ENCODE measurements around the gene CNFN.

The CNFN gene

GRCh38 chr19:42392165-42392564, 2.1 kb upstream of the CNFN start:
- no peak overlapping the region for H3K9ac ChIP-seq (ENCODE audit: low read length)
- H3K36me3 ChIP-seq (ENCODE audit: control insufficient read depth, insufficient read depth, low read length, severe bottlenecking) = no peaks in the 10 kb centered on the region
- H3K27me3 ChIP-seq (replicated peaks; ENCODE audit: control insufficient read depth, insufficient read depth, low read length) = peaks cover 34% of the 10 kb centered on the region
- H3K4me1 ChIP-seq (ENCODE audit: control insufficient read depth, insufficient read depth, low read length) = peaks cover under 1% of the 10 kb centered on the region
- DNase-seq (ENCODE audit: low read depth) = no peak
- no peak overlapping the region for H3K4me3 ChIP-seq (ENCODE audit: low read length)
- H3K9me3 ChIP-seq (ENCODE audit: control insufficient read depth, low read length) = no peaks in the 10 kb centered on the region

GRCh38 chr19:42388851-42389489, 1.1 kb downstream of the CNFN start:
- no peak for DNase-seq (ENCODE audit: low read depth)
- Histone ChIP-seq H3K36me3 (ENCODE audit: control insufficient read depth, insufficient read depth, low read length, severe bottlenecking) (no peaks in the 10 kb centered on the region), H3K9ac (ENCODE audit: low read length) (no peak overlapping the region), H3K4me1 (ENCODE audit: control insufficient read depth, insufficient read depth, low read length) (no peaks in the 10 kb centered on the region), H3K4me3 (ENCODE audit: low read length) (no peak overlapping the region), H3K9me3 (ENCODE audit: control insufficient read depth, low read length) (no peaks in the 10 kb centered on the region), H3K27me3 (replicated peaks; ENCODE audit: control insufficient read depth, insufficient read depth, low read length) (peaks cover 34% of the 10 kb centered on the region)

GRCh38 chr19:42386974-42387707, 3.0 kb downstream of the CNFN start:
- peak; percentile 64 for DNase-seq (ENCODE audit: low read depth)

GRCh38 chr19:42380155-42380554, 9.9 kb downstream of the CNFN start:
- H3K4me1 ChIP-seq (ENCODE audit: control insufficient read depth, insufficient read depth, low read length) = peaks cover 12% of the 10 kb centered on the region
- DNase-seq (ENCODE audit: low read depth) = no peak
- no peak overlapping the region for H3K9ac ChIP-seq (ENCODE audit: low read length)
- H3K9me3 ChIP-seq (ENCODE audit: control insufficient read depth, low read length) = no peaks in the 10 kb centered on the region
- H3K36me3 ChIP-seq (ENCODE audit: control insufficient read depth, insufficient read depth, low read length, severe bottlenecking) = peaks cover 4% of the 10 kb centered on the region
- H3K27me3 ChIP-seq (replicated peaks; ENCODE audit: control insufficient read depth, insufficient read depth, low read length) = peaks cover 18% of the 10 kb centered on the region
- no peak overlapping the region for H3K4me3 ChIP-seq (ENCODE audit: low read length)

More at GRCh38 chr19:42386974-42387707, 3.0 kb downstream of the CNFN start:
- H3K4me1 ChIP-seq (ENCODE audit: control insufficient read depth, insufficient read depth, low read length) = no peaks in the 10 kb centered on the region
- H3K9me3 ChIP-seq (ENCODE audit: control insufficient read depth, low read length) = no peaks in the 10 kb centered on the region
- peaks cover 26% of the 10 kb centered on the region for H3K27me3 ChIP-seq (replicated peaks; ENCODE audit: control insufficient read depth, insufficient read depth, low read length)
- H3K4me3 ChIP-seq (ENCODE audit: low read length) = peak overlapping the region; percentile 71
- H3K9ac ChIP-seq (ENCODE audit: low read length) = peak overlapping the region; percentile 62
- H3K36me3 ChIP-seq (ENCODE audit: control insufficient read depth, insufficient read depth, low read length, severe bottlenecking) = no peaks in the 10 kb centered on the region

GRCh38 chr19:42378225-42379215, 11.6 kb downstream of the CNFN start:
- Histone ChIP-seq H3K27me3 (replicated peaks; ENCODE audit: control insufficient read depth, insufficient read depth, low read length) (peaks cover 18% of the 10 kb centered on the region), H3K4me1 (ENCODE audit: control insufficient read depth, insufficient read depth, low read length) (peaks cover 12% of the 10 kb centered on the region), H3K4me3 (ENCODE audit: low read length) (no peak overlapping the region), H3K36me3 (ENCODE audit: control insufficient read depth, insufficient read depth, low read length, severe bottlenecking) (peaks cover 10% of the 10 kb centered on the region), H3K9ac (ENCODE audit: low read length) (no peak overlapping the region), H3K9me3 (ENCODE audit: control insufficient read depth, low read length) (no peaks in the 10 kb centered on the region)
- DNase-seq (ENCODE audit: low read depth) = no peak

- H3K4me3 ChIP-seq (ENCODE audit: low read length) = no peak overlapping the region
- no peak for DNase-seq (ENCODE audit: low read depth)
- peaks cover 8% of the 10 kb centered on the region for H3K4me1 ChIP-seq (ENCODE audit: control insufficient read depth, insufficient read depth, low read length)
- no peak overlapping the region for H3K9ac ChIP-seq (ENCODE audit: low read length)
- H3K9me3 ChIP-seq (ENCODE audit: control insufficient read depth, low read length) = no peaks in the 10 kb centered on the region
- peaks cover 11% of the 10 kb centered on the region for H3K27me3 ChIP-seq (replicated peaks; ENCODE audit: control insufficient read depth, insufficient read depth, low read length)
- H3K36me3 ChIP-seq (ENCODE audit: control insufficient read depth, insufficient read depth, low read length, severe bottlenecking) = peaks cover 15% of the 10 kb centered on the region
Observed at GRCh38 chr19:42376177-42376555, 13.9 kb downstream of the CNFN start.

- peaks cover 7% of the 10 kb centered on the region for H3K27me3 ChIP-seq (replicated peaks; ENCODE audit: control insufficient read depth, insufficient read depth, low read length)
- H3K4me1 ChIP-seq (ENCODE audit: control insufficient read depth, insufficient read depth, low read length) = peaks cover 8% of the 10 kb centered on the region
- no peak overlapping the region for H3K9ac ChIP-seq (ENCODE audit: low read length)
- H3K36me3 ChIP-seq (ENCODE audit: control insufficient read depth, insufficient read depth, low read length, severe bottlenecking) = peaks cover 15% of the 10 kb centered on the region
- no peak overlapping the region for H3K4me3 ChIP-seq (ENCODE audit: low read length)
- no peaks in the 10 kb centered on the region for H3K9me3 ChIP-seq (ENCODE audit: control insufficient read depth, low read length)
- no peak for DNase-seq (ENCODE audit: low read depth)
Observed at GRCh38 chr19:42375415-42376176, 14.5 kb downstream of the CNFN start.

GRCh38 chr19:42374826-42375376, 15.2 kb downstream of the CNFN start:
- Histone ChIP-seq H3K27me3 (replicated peaks; ENCODE audit: control insufficient read depth, insufficient read depth, low read length) (no peaks in the 10 kb centered on the region), H3K4me3 (ENCODE audit: low read length) (no peak overlapping the region), H3K36me3 (ENCODE audit: control insufficient read depth, insufficient read depth, low read length, severe bottlenecking) (peaks cover 15% of the 10 kb centered on the region), H3K9me3 (ENCODE audit: control insufficient read depth, low read length) (no peaks in the 10 kb centered on the region), H3K4me1 (ENCODE audit: control insufficient read depth, insufficient read depth, low read length) (peaks cover 8% of the 10 kb centered on the region), H3K9ac (ENCODE audit: low read length) (no peak overlapping the region)
- DNase-seq (ENCODE audit: low read depth) = no peak

GRCh38 chr19:42370626-42371175, 19.4 kb downstream of the CNFN start:
- H3K9ac ChIP-seq (ENCODE audit: low read length) = no peak overlapping the region
- no peak overlapping the region for H3K4me3 ChIP-seq (ENCODE audit: low read length)
- peaks cover 11% of the 10 kb centered on the region for H3K36me3 ChIP-seq (ENCODE audit: control insufficient read depth, insufficient read depth, low read length, severe bottlenecking)
- no peak for DNase-seq (ENCODE audit: low read depth)
- H3K27me3 ChIP-seq (replicated peaks; ENCODE audit: control insufficient read depth, insufficient read depth, low read length) = no peaks in the 10 kb centered on the region
- no peaks in the 10 kb centered on the region for H3K9me3 ChIP-seq (ENCODE audit: control insufficient read depth, low read length)
- no peaks in the 10 kb centered on the region for H3K4me1 ChIP-seq (ENCODE audit: control insufficient read depth, insufficient read depth, low read length)

GRCh38 chr19:42370068-42370520, 20.0 kb downstream of the CNFN start:
- Histone ChIP-seq H3K9me3 (ENCODE audit: control insufficient read depth, low read length) (no peaks in the 10 kb centered on the region), H3K9ac (ENCODE audit: low read length) (no peak overlapping the region), H3K4me1 (ENCODE audit: control insufficient read depth, insufficient read depth, low read length) (no peaks in the 10 kb centered on the region), H3K4me3 (ENCODE audit: low read length) (no peak overlapping the region), H3K27me3 (replicated peaks; ENCODE audit: control insufficient read depth, insufficient read depth, low read length) (no peaks in the 10 kb centered on the region), H3K36me3 (ENCODE audit: control insufficient read depth, insufficient read depth, low read length, severe bottlenecking) (peaks cover 11% of the 10 kb centered on the region)
- DNase-seq (ENCODE audit: low read depth) = no peak

Measured in adipocyte (in vitro differentiated cells).